NCI-H128 (cell line): ENCODE results near the gene TMEM238.
"Not testable (repeated sequence)": the region's sequence is repeated elsewhere in the genome, so short reads cannot be mapped to it uniquely, and the experiment has no call there.

Experiments
- DNase-seq: peaks from one replicate; lab custom pipeline; 2025; ENCODE audit not compliant: unreplicated experiment; lab: John Stamatoyannopoulos, UW

The TMEM238 gene

GRCh38 chr19:55341171-55341588 is 42.9 kb downstream of the TMEM238 start:
- DNase-seq: peak; percentile 62

- no peak for DNase-seq
These were observed 43.3 kb downstream of the TMEM238 start for GRCh38 chr19:55340784-55341147.

GRCh38 chr19:55339889-55340783 is 44.0 kb downstream of the TMEM238 start:
- no peak for DNase-seq

- DNase-seq: peak; percentile 100
These were observed 44.8 kb downstream of the TMEM238 start, which contains the start of gene KMT5C for GRCh38 chr19:55339105-55339888. Gene KMT5C, plus strand, starts transcription at chr19:55339876. Its CDS starts 2,061 bp downstream, at chr19:55341937.

- DNase-seq: no peak
These were observed 48.0 kb downstream of the TMEM238 start for GRCh38 chr19:55336101-55336500.

GRCh38 chr19:55333870-55334269 is 50.2 kb downstream of the TMEM238 start:
- DNase-seq: no peak

GRCh38 chr19:55329791-55330190 is 54.3 kb downstream of the TMEM238 start:
- DNase-seq: not testable (repeated sequence)
